K562 treated with DMSO at 1 percent for 4 hours (cell line): ENCODE measurements around the gene TAGLN. TPM values are rescaled to one million over a fixed set of nuclear protein-coding genes. Genes with fewer than 3 reads are reported as not detected.

ENCODE experiments used
- total RNA-seq: library from RNA; unstranded; fragments of 300-600 nt; gene quantifications from 2 replicates; pipeline ENCODE4 v1.2.3, GENCODE V29; 2022; ENCODE audit not compliant: insufficient read depth

Gene TAGLN
- total RNA-seq: 5.5 and 7.6 TPM in 2 replicates

DNA sequence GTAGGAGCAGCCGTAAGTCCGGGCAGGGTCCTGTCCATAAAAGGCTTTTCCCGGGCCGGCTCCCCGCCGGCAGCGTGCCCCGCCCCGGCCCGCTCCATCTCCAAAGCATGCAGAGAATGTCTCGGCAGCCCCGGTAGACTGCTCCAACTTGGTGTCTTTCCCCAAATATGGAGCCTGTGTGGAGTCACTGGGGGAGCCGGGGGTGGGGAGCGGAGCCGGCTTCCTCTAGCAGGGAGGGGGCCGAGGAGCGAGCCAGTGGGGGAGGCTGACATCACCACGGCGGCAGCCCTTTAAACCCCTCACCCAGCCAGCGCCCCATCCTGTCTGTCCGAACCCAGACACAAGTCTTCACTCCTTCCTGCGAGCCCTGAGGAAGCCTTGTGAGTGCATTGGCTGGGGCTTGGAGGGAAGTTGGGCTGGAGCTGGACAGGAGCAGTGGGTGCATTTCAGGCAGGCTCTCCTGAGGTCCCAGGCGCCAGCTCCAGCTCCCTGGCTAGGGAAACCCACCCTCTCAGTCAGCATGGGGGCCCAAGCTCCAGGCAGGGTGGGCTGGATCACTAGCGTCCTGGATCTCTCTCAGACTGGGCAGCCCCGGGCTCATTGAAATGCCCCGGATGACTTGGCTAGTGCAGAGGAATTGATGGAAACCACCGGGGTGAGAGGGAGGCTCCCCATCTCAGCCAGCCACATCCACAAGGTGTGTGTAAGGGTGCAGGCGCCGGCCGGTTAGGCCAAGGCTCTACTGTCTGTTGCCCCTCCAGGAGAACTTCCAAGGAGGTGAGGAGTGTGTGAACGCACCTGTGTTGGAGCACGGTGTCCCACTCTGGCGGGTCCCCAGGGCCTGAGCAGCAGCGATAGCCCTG, at the start of gene TAGLN:
Gene TAGLN, plus strand, starts transcription at position 318 of the 863 bp plus-strand sequence. CDS start 3,644 bp downstream, outside the sequence.

DNA sequence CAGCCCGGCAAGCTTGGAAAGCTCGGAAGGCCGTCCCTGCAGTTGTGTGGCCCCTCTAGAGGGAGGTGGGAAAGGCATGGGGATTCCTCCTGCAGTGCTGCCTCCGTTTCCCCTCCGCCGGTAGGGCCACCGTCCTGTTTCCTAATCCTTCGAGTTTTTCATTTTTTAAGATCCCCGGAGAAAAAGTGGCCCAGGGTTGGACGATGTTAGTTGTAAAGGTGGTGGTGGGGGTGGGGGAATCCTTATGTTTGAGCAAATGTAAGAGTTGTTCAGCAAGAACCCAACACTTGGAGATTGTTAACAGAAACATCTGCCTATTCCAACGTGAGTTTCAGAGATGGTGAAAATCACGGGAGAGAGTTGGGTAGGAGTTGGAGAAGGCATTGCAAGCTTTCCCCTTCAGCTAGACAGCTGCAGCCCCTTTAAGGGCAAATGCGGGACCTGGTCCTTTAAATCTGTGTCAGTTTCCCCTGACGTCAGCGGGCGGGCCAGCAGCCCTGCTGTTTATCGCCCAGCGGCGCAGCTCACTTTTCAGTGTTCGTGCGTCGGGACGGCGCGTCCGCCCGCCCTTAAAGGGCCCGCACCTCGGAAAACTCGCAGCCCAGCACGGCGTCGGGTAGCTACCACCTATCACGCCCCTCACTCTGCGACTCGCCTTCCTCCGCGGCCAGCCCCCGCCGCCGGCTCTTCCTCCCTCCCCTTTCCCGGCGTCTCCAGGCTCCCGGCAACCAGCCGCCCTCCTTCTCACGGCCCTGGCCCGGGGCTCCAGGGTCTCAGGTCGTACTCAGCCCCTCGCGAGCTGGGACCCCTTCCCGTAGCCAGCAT, 20.7 kb upstream of the TAGLN start, which contains the start of gene SIDT2:
Gene SIDT2, plus strand, starts transcription at position 534 of the 825 bp plus-strand sequence. CDS start 521 bp downstream, outside the sequence.

GRCh38 chr11:117231842-117232091, 32.6 kb downstream of the TAGLN start, which contains the start of gene PCSK7:
TSS of gene PCSK7 (minus strand) at chr11:117232073. CDS start at chr11:117229844, 2,229 bp downstream.

GRCh38 chr11:117232092-117232878, 33.1 kb downstream of the TAGLN start, which contains the start of gene RNF214:
TSS of gene RNF214 (plus strand) at chr11:117232671. CDS start at chr11:117234273, 1,602 bp downstream.

Other genes starting within 250 kb of the TAGLN start
- 6.4 and 10.5 TPM in 2 replicates for gene SIK3, start 100.9 kb upstream of the TAGLN start, total RNA-seq
- gene PAFAH1B2, start 55.1 kb upstream of the TAGLN start, total RNA-seq: 16.3 and 17.3 TPM in 2 replicates
- gene SIDT2, start 20.6 kb upstream of the TAGLN start, total RNA-seq: 16.6 and 20.2 TPM in 2 replicates
- gene PCSK7, start 32.7 kb downstream of the TAGLN start, total RNA-seq: 9.9 and 16.0 TPM in 2 replicates
- gene RNF214, start 33.3 kb downstream of the TAGLN start, total RNA-seq: 5.5 and 6.8 TPM in 2 replicates
- gene BACE1-AS, start 92.0 kb downstream of the TAGLN start, total RNA-seq: 2.3 and 3.5 TPM in 2 replicates
- 0.97 TPM in 2 replicates for gene BACE1, start 116.9 kb downstream of the TAGLN start, total RNA-seq
- gene CEP164, start 128.5 kb downstream of the TAGLN start, total RNA-seq: 8.4 and 11.0 TPM in 2 replicates